Large intestine (tissue), 3 donors: ENCODE data around the gene C8A. TPM values are rescaled to one million over a fixed set of nuclear protein-coding genes. Genes with fewer than 3 reads are reported as not detected.
A peak's percentile ranks its signal among the peaks of the same experiment; 100 is the strongest.

Experiments
- DNase-seq, 2 donors: peaks; one replicate each; pipeline versions ENCODE4 v3.0.0 to v3.0.0-alpha.2; 2013
- H3K27ac ChIP-seq: one replicate; pipeline ENCODE4 v1.5.1; 2013; ENCODE audit warnings: low read length
- H3K27me3 ChIP-seq: 2 replicates; pipeline ENCODE4 v1.6.1; 2013; ENCODE audit warnings: low read length; ENCODE audit not compliant: control insufficient read depth, insufficient read depth
- H3K36me3 ChIP-seq: 2 replicates; pipeline ENCODE4 v1.6.1; 2013; ENCODE audit warnings: low read length; ENCODE audit not compliant: control insufficient read depth, insufficient read depth
- H3K4me1 ChIP-seq: one replicate; pipeline ENCODE4 v1.6.1; 2013; ENCODE audit warnings: low read length; ENCODE audit not compliant: control insufficient read depth, insufficient read depth
- H3K4me3 ChIP-seq: one replicate; pipeline ENCODE4 v1.5.1; 2013; ENCODE audit warnings: low read length
- H3K9me3 ChIP-seq: one replicate; pipeline ENCODE4 v1.6.1; 2013; ENCODE audit warnings: mild to moderate bottlenecking, low read depth, low read length, moderate library complexity; ENCODE audit not compliant: control insufficient read depth
- WGBS: methylation state at CpG from one replicate; pipeline ENCODE4 v1.1.5; 2013; ENCODE audit warnings: low lambda C conversion rate; ENCODE audit not compliant: insufficient coverage; 5-methylcytosine and 5-hydroxymethylcytosine counted together
- polyA plus RNA-seq: library from polyadenylated mRNA; unstranded; fragments of 120-200 nt; gene quantifications from one replicate; pipeline ENCODE4 v1.2.1, GENCODE V29; 2013

Gene C8A
- polyA plus RNA-seq, 1 donor, result 0.34 TPM

DNA sequence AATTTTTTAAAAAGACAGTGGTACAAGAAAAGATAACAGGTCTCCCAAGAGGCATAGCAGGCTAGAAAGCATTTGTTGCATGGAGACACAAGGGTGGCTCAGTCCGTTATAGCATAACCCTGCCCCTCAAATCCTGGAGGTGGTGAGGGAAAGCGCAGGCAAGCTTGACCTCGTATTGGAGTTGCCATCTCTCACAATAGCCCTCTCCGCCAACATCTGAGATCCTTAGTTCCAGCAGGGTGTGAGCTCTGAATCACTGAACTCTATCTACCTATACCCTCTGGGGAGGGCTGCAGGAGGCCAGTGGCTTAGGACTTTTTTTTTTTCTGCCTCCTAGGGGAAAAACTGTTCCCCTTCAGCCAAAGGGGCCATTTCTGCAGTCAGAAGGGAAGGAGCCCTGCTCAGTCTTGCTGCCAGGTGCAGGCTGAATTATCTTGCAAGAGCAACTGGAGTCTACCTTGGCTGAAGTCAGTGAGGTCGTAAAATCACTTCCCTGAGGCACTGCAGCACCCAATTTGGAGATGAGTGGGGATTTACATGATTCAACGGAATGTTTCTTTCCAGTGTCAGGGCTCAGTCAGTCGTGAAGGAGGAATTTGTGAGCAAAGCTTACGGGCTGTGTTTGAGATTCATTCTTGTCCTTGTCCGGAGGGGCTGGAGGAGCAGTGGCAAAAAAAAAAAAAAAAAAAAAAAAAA lies 17.2 kb upstream of the C8A start:
- no CpG with 5 or more reads among the region's 9 CpGs for WGBS
- Histone ChIP-seq H3K9me3 (peaks cover 5% of the 10 kb centered on the region), H3K27ac (no peak overlapping the region), H3K36me3 (no peaks in the 10 kb centered on the region), H3K4me1 (no peaks in the 10 kb centered on the region), H3K27me3 (no peaks in the 10 kb centered on the region), H3K4me3 (no peak overlapping the region)
- no peak for DNase-seq

GRCh38 chr1:56838759-56839158 lies 15.8 kb upstream of the C8A start:
- H3K27me3 ChIP-seq, result no peaks in the 10 kb centered on the region
- no CpG with 5 or more reads among the region's 3 CpGs for WGBS

DNA sequence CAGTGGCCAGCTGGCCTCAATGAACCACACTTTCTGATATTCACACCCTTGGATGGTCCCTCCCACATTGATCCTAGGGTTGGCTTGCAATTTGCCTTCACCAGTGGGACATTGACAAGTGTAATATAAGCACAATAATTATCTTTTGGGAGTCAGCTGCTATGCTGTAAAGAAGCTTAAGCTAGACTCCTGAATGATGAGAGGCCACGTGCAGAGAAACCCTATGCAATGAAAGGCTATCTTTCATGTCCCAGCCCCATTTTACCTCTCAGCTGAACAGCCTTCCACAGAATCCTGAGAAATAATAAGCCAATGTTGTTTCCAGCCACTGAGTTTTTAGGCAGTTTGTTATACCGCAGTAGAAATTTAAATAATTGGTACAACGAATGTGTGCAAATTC lies 11.1 kb upstream of the C8A start:
- no peak overlapping the region for H3K4me3 ChIP-seq
- no peaks in the 10 kb centered on the region for H3K27me3 ChIP-seq
- no peak for DNase-seq
- WGBS, result 83% methylated on average over 1 of the region's 3 CpGs
- H3K9me3 ChIP-seq, result peaks cover 5% of the 10 kb centered on the region
- peaks cover 10% of the 10 kb centered on the region for H3K4me1 ChIP-seq
- H3K36me3 ChIP-seq, result no peaks in the 10 kb centered on the region
- H3K27ac ChIP-seq, result no peak overlapping the region

More at GRCh38 chr1:56838759-56839158, 15.8 kb upstream of the C8A start:
- Histone ChIP-seq H3K9me3 (peaks cover 5% of the 10 kb centered on the region), H3K4me1 (no peaks in the 10 kb centered on the region), H3K4me3 (no peak overlapping the region), H3K36me3 (no peaks in the 10 kb centered on the region), H3K27ac (no peak overlapping the region)
- DNase-seq, result no peak

- Histone ChIP-seq H3K36me3 (no peaks in the 10 kb centered on the region), H3K27ac (no peak overlapping the region), H3K4me1 (peaks cover 10% of the 10 kb centered on the region), H3K27me3 (no peaks in the 10 kb centered on the region), H3K9me3 (peaks cover under 1% of the 10 kb centered on the region), H3K4me3 (no peak overlapping the region)
- peak in 1 of 2 donors; percentile 34 for DNase-seq
- WGBS, result no CpG with 5 or more reads among the region's 9 CpGs
Measured at GRCh38 chr1:56844545-56845136, 10.0 kb upstream of the C8A start.

DNA sequence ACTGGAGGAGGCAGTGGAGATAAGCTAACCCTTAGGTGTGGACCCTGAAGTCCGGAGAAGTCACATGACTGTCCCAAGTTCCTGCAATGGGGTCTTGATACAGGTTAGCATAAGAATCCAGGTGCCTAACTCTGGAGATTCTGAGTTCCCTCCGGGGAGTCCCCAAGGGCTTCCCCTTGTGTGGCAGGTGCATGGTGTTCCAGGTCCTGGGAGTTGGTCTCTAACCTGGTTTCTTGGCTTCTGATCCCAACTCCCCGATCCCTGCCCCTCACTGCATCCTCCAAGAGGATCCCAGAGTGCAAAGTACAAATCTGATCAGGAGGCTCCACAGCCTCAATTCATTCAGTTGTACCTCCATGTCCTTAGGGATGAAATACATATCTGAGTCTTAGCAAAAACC lies 9.3 kb upstream of the C8A start:
- no peaks in the 10 kb centered on the region for H3K27me3 ChIP-seq
- H3K27ac ChIP-seq, result no peak overlapping the region
- H3K9me3 ChIP-seq, result no peaks in the 10 kb centered on the region
- H3K4me3 ChIP-seq, result no peak overlapping the region
- peaks cover 10% of the 10 kb centered on the region for H3K4me1 ChIP-seq
- peak in 1 of 2 donors; percentile 31 for DNase-seq
- no peaks in the 10 kb centered on the region for H3K36me3 ChIP-seq
- no CpG with 5 or more reads among the region's 3 CpGs for WGBS

GRCh38 chr1:56849750-56850149 lies 4.8 kb upstream of the C8A start:
- H3K4me3 ChIP-seq, result no peak overlapping the region
- WGBS, result 67% methylated on average over 1 of the region's 7 CpGs
- H3K27me3 ChIP-seq, result no peaks in the 10 kb centered on the region
- peaks cover 13% of the 10 kb centered on the region for H3K4me1 ChIP-seq
- no peaks in the 10 kb centered on the region for H3K36me3 ChIP-seq
- H3K9me3 ChIP-seq, result no peaks in the 10 kb centered on the region
- H3K27ac ChIP-seq, result no peak overlapping the region
- no peak for DNase-seq

GRCh38 chr1:56850411-56850810 lies 4.2 kb upstream of the C8A start:
- no peak for DNase-seq
- H3K9me3 ChIP-seq, result no peaks in the 10 kb centered on the region
- WGBS, result no CpG with 5 or more reads among the region's 2 CpGs
- H3K4me1 ChIP-seq, result peaks cover 12% of the 10 kb centered on the region
- H3K27me3 ChIP-seq, result no peaks in the 10 kb centered on the region
- no peaks in the 10 kb centered on the region for H3K36me3 ChIP-seq
- H3K27ac ChIP-seq, result no peak overlapping the region
- H3K4me3 ChIP-seq, result no peak overlapping the region

- no peak overlapping the region for H3K27ac ChIP-seq
- H3K27me3 ChIP-seq, result no peaks in the 10 kb centered on the region
- no CpG with 5 or more reads among the region's 5 CpGs for WGBS
Measured at GRCh38 chr1:56850922-56851321, 3.7 kb upstream of the C8A start.

GRCh38 chr1:56852476-56852875 lies 2.1 kb upstream of the C8A start:
- WGBS, result no CpG with 5 or more reads among the region's 1 CpG
- no peak overlapping the region for H3K4me3 ChIP-seq
- H3K27me3 ChIP-seq, result no peaks in the 10 kb centered on the region
- H3K27ac ChIP-seq, result peak overlapping the region; percentile 35
- peak; percentile 37 to 58 for DNase-seq
- H3K36me3 ChIP-seq, result no peaks in the 10 kb centered on the region
- H3K4me1 ChIP-seq, result peaks cover 12% of the 10 kb centered on the region
- no peaks in the 10 kb centered on the region for H3K9me3 ChIP-seq

More at GRCh38 chr1:56850922-56851321, 3.7 kb upstream of the C8A start:
- no peak overlapping the region for H3K4me3 ChIP-seq
- H3K9me3 ChIP-seq, result no peaks in the 10 kb centered on the region
- DNase-seq, result no peak
- no peaks in the 10 kb centered on the region for H3K36me3 ChIP-seq
- peaks cover 12% of the 10 kb centered on the region for H3K4me1 ChIP-seq

- Histone ChIP-seq H3K36me3 (no peaks in the 10 kb centered on the region), H3K27ac (no peak overlapping the region), H3K4me1 (peaks cover 12% of the 10 kb centered on the region), H3K4me3 (no peak overlapping the region), H3K27me3 (no peaks in the 10 kb centered on the region), H3K9me3 (no peaks in the 10 kb centered on the region)
- WGBS, result no CpG with 5 or more reads among the region's 1 CpG
- no peak for DNase-seq
Measured at GRCh38 chr1:56855190-56855589, 593 bp downstream of the C8A start.

- no peak for DNase-seq
- H3K27ac ChIP-seq, result no peak overlapping the region
- H3K27me3 ChIP-seq, result no peaks in the 10 kb centered on the region
- no peaks in the 10 kb centered on the region for H3K36me3 ChIP-seq
- H3K9me3 ChIP-seq, result no peaks in the 10 kb centered on the region
- H3K4me3 ChIP-seq, result no peak overlapping the region
- peaks cover 12% of the 10 kb centered on the region for H3K4me1 ChIP-seq
Measured at GRCh38 chr1:56856186-56856585, 1.6 kb downstream of the C8A start.
